Spleen (tissue), 11 donors: ENCODE measurements around the gene C10orf105. TPM values are rescaled to one million over a fixed set of nuclear protein-coding genes. Genes with fewer than 3 reads are reported as not detected.

Experiments
- DNase-seq: peaks from one replicate; pipeline ENCODE4 v3.0.0-alpha.2; 2020
- H3K27ac ChIP-seq, 8 donors: fragments of 200-600 bp; sonication (generic) in 7 of 8; 1 replicate in 4 of 8; 2 replicates in 4 of 8; pipeline versions ENCODE4 v1.5.0 to v1.8.0; 2016 to 2021; ENCODE audit warnings: inconsistent platforms in 4 of 8, mild to moderate bottlenecking in 4 of 8, moderate library complexity in 1 of 8
- H3K27me3 ChIP-seq, 7 donors: fragments of 200-600 bp; sonication (generic) in 6 of 7; replicated peaks in 1 of 7; 1 replicate in 4 of 7; 2 replicates in 3 of 7; pipeline versions ENCODE4 v1.5.0 to v1.8.0; 2016 to 2021; ENCODE audit warnings: inconsistent platforms in 3 of 7, mild to moderate bottlenecking in 1 of 7
- H3K36me3 ChIP-seq, 6 donors: fragments of 200-600 bp; sonication (generic) in 5 of 6; 1 replicate in 4 of 6; 2 replicates in 2 of 6; pipeline versions ENCODE4 v1.5.0 to v1.8.0; 2016 to 2021; ENCODE audit warnings: inconsistent platforms in 2 of 6
- H3K4me1 ChIP-seq, 6 donors: fragments of 200-600 bp; sonication (generic) in 5 of 6; 1 replicate in 3 of 6; 2 replicates in 3 of 6; pipeline versions ENCODE4 v1.5.0 to v1.8.0; 2016 to 2021; ENCODE audit warnings: inconsistent platforms in 3 of 6
- H3K4me3 ChIP-seq, 8 donors: fragments of 200-600 bp; sonication (generic) in 7 of 8; 1 replicate in 4 of 8; 2 replicates in 4 of 8; pipeline versions ENCODE4 v1.5.0 to v1.8.0; 2016 to 2021; ENCODE audit warnings: inconsistent platforms in 4 of 8, mild to moderate bottlenecking in 4 of 8, moderate library complexity in 2 of 8
- H3K9me3 ChIP-seq, 8 donors: fragments of 200-600 bp; sonication (generic) in 7 of 8; 1 replicate in 4 of 8; 2 replicates in 4 of 8; pipeline versions ENCODE4 v1.5.0 to v1.8.0; 2016 to 2021; ENCODE audit warnings: inconsistent platforms in 4 of 8
- CTCF ChIP-seq, 11 experiments: fragments of 200-600 bp in 7 of 11; fragments of 450-650 bp in 4 of 11; sonication (generic) in 4 of 11; IDR thresholded peaks in 8 of 11; conservative IDR thresholded peaks in 3 of 11; 1 replicate in 7 of 11; 2 replicates in 4 of 11; pipeline versions ENCODE4 v1.4.0 to v1.8.0; 2016 to 2021; ENCODE audit warnings: antibody characterized with exemption in 11 of 11, inconsistent platforms in 4 of 11, mild to moderate bottlenecking in 1 of 11
- POLR2A ChIP-seq, 3 donors: fragments of 450-650 bp; IDR thresholded peaks; one replicate each; pipeline ENCODE4 v1.5.1; 2017; ENCODE audit warnings: antibody characterized with exemption in 3 of 3, mild to moderate bottlenecking in 1 of 3
- POLR2AphosphoS5 ChIP-seq, 3 donors: sonication (generic); formaldehyde crosslinking; IDR thresholded peaks; one replicate each; pipeline ENCODE4 v1.5.1; 2017; ENCODE audit warnings: antibody characterized with exemption in 3 of 3
- WGBS, 5 donors: extraction: QIAGEN DNeasy Blood & Tissue Kit in 3 of 5; methylation state at CpG; one replicate each; pipeline versions ENCODE4 v1.1.5 to v1.1.7; 2013 to 2018; 5-methylcytosine and 5-hydroxymethylcytosine counted together
- intact Hi-C: fragments of 100-400 bp; cut with DNase I; formaldehyde crosslinking; loops from one replicate; pipeline ENCODE4 v1.15.0; 2023; ENCODE audit warnings: low total_unique reads
- polyA plus RNA-seq, 3 donors: library from polyadenylated mRNA; stranded (reverse); fragments of 200-250 nt; gene quantifications; one replicate each; pipeline ENCODE4 v1.2.1, GENCODE V29; 2013
- total RNA-seq, 7 donors: library from RNA; depleted of rRNA in 3 of 7; stranded (reverse); fragments of >200 nt in 3 of 7; fragmentation: NEBNext Ultra II Directional in 4 of 7; extraction: Animal tissue kit (Norgen Biotek cat#: 25700) in 4 of 7; gene quantifications; one replicate each; pipeline versions ENCODE4 v1.1.0 to v1.2.1, GENCODE V29; 2016 to 2021
- donor health status: healthy with polysubstance abuse.
- donor health status: DM: no; HTN: no; CAD: no; lungs with moderate emphysema.
- donor health status: DM: no; HTN: no; CAD: no.
- donor health status: Bipolar disorder and iron deficiency.
- donor health status: healthy.
- donor health status: DM: no; HTN: no; CAD: no.
- donor health status: DM: yes; HTN: yes; CAD: no.

The C10orf105 gene
- total and polyA plus RNA-seq, 10 donors: 0.08 to 4.4 (median 2.6) TPM

- intact Hi-C loops: no loop called here
- no peak overlapping the region for H3K4me3 ChIP-seq
- peaks cover 0 to 19% (median 2%) of the 10 kb centered on the region in 6 donors for H3K36me3 ChIP-seq
- TF ChIP-seq POLR2AphosphoS5 (IDR thresholded peaks at IDR 0.05) (peak; percentile 37 to 76 (median 42)), CTCF (IDR thresholded peaks at IDR 0.05 in 8 of 11, conservative IDR thresholded peaks at IDR 0.05 in 3 of 11) (no peak)
- H3K27me3 ChIP-seq: no peaks in the 10 kb centered on the region
- H3K4me1 ChIP-seq: peaks cover 59 to 100% (median 95%) of the 10 kb centered on the region in 6 donors
- DNase-seq: peak; percentile 81
- 77 to 90% (median 78%) methylated on average over 8 of the region's 8 CpGs for WGBS, 5 donors
- H3K9me3 ChIP-seq: peaks cover 0 to 5% (median 0%) of the 10 kb centered on the region in 8 donors
- H3K27ac ChIP-seq: peak overlapping the region; percentile 8 to 98 (median 93)
Measured at GRCh38 chr10:71744897-71745663, 25.5 kb upstream of the C10orf105 start.

- H3K4me1 ChIP-seq: peaks cover 49 to 100% (median 93%) of the 10 kb centered on the region in 6 donors
- TF ChIP-seq POLR2AphosphoS5 (IDR thresholded peaks at IDR 0.05): no peak
- no peak for TF ChIP-seq CTCF (IDR thresholded peaks at IDR 0.05 in 8 of 11, conservative IDR thresholded peaks at IDR 0.05 in 3 of 11)
- no peak for TF ChIP-seq POLR2A (IDR thresholded peaks at IDR 0.05)
- no peak for DNase-seq
- H3K36me3 ChIP-seq: peaks cover 0 to 7% (median 0%) of the 10 kb centered on the region in 6 donors
- H3K27me3 ChIP-seq: no peaks in the 10 kb centered on the region
- H3K4me3 ChIP-seq: no peak overlapping the region
- peak overlapping the region in 6 of 8 donors; percentile 18 to 98 (median 81) for H3K27ac ChIP-seq
- H3K9me3 ChIP-seq: peaks cover 0 to 5% (median 0%) of the 10 kb centered on the region in 8 donors
- intact Hi-C loops: no loop called here
- WGBS, 5 donors: 69 to 96% (median 86%) methylated on average over 1 of the region's 1 CpG
Measured at GRCh38 chr10:71743866-71744265, 24.3 kb upstream of the C10orf105 start.

GRCh38 chr10:71743089-71743838, 23.7 kb upstream of the C10orf105 start:
- peak; percentile 58 for DNase-seq
- no peak overlapping the region for H3K4me3 ChIP-seq
- peak overlapping the region; percentile 18 to 98 (median 56) for H3K27ac ChIP-seq
- WGBS, 5 donors: 80 to 94% (median 85%) methylated on average over 4 of the region's 4 CpGs
- H3K9me3 ChIP-seq: peaks cover 0 to 5% (median 0%) of the 10 kb centered on the region in 8 donors
- H3K36me3 ChIP-seq: peaks cover 0 to 5% (median 0%) of the 10 kb centered on the region in 6 donors
- no peak for TF ChIP-seq CTCF (IDR thresholded peaks at IDR 0.05 in 8 of 11, conservative IDR thresholded peaks at IDR 0.05 in 3 of 11)
- no peak for TF ChIP-seq POLR2AphosphoS5 (IDR thresholded peaks at IDR 0.05)
- no peak for TF ChIP-seq POLR2A (IDR thresholded peaks at IDR 0.05)
- intact Hi-C loops: no loop called here
- H3K27me3 ChIP-seq: no peaks in the 10 kb centered on the region
- peaks cover 43 to 100% (median 92%) of the 10 kb centered on the region in 6 donors for H3K4me1 ChIP-seq
